Activated CD4-positive, alpha-beta T cell treated with anti-CD3 and anti-CD28 coated beads, Interleukin-2, amount 50 U/mL, for 4 hours (primary cell): Measurements from ENCODE around the gene FGD5.

Experiments used
- DNase-seq, 2 experiments: peaks; one replicate each; pipeline ENCODE4 v3.0.0-alpha.2; 2020

FGD5 gene

DNA sequence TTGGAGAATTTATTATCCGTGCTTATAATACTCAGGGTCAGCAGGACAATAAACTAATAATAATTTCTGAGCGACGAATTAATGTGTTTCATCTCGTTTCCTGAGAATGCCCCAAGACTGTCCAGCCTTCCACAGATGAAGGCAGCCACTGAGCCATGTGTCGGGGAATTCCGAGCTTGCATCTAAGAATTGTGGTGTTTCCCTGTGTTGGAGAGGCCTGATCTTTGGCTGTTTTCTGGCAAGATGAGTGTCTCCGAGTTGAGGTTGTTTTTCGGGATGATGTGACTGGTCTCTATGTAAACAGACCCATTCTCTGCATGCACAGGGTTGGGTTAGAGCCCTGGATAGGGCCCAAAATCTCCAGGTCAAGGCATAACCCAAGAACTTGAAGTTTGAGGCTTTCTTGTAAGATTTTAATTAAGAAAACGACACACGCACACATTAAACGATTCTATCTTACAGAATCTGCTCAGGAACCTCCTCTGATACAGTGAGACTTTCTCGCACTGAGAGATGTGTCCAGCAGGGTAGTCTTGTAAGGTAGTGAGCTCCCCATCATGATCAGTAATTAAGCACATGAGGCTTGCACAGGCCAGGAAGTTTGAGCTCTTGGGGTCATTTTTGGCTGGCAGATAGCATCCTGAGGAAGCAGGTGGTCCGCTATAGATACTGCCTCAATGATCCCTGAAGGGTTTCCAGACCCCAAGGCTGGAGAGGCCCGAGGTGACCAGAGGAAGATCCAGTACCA lies 14.4 kb downstream of the FGD5 start:
- DNase-seq = no peak

DNA sequence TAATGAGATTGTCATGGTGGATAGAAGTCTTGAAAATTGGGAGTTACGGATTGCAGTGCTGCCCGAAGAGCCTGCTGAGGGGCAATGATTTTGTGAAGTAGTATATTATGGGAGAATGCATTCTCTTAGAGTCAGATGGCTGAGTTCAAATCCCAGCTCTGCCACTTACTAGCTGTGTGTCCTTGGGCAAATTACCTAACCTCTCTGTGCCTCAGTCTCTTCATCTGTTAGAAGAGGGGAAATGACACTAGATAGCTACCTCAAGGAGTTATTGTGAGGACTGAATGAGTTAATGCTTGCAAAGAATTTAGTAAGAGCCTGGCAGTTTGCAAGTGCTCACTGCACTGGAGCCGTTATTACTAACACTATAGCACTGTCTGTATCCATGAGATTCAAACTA lies 15.4 kb downstream of the FGD5 start:
- no peak for DNase-seq

DNA sequence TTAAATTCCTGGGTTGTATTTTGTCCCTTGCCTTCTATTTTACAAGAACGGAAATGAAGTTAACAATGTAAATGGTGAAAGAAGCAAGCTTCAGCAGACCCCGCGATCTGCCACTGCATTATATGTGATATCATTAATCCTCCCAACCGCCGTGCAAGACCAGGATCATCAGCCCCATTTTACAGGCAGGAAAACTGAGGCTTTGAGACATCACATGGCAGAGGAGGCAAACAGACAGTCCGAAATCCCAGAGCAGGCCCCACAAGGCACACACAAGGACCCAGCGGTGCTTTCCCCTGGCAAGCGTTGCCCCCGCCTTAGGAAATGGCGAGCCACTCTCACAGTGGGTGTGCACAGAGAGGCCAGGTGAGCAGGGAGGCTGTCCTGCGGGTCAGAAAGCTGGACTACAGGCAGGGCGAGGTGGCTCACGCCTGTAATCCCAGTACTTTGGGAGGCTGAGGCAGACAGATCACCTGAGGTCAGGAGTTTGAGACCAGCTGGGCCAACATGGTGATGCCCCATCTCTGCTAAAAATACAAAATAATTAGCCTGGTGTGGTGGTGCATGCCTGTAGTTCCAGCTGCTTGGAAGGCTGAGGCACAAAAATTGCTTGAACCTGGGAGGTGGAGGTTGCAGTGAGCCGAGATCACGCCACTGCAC lies 16.2 kb downstream of the FGD5 start:
- DNase-seq = no peak

DNA sequence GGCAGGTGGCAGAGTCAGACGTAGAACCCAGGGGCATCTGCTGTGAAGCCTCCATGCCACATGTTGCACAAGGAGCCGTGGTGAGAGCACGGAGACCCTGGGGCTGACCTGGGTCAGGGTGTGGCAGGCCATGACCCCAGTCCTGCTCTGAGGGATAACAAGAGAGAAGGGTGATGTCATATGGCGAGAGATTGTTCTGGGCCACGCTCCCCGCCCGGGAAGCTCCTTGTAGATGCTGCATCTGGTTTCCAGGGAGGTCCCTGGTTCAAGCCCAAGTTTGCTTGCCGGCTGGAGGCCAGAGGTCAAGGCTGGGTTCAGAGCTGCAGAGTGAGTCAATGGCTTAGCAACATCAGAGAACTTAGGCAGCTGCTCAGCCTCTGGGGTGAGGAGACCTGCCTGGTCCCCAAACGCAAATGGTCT lies 17.3 kb downstream of the FGD5 start:
- no peak for DNase-seq

DNA sequence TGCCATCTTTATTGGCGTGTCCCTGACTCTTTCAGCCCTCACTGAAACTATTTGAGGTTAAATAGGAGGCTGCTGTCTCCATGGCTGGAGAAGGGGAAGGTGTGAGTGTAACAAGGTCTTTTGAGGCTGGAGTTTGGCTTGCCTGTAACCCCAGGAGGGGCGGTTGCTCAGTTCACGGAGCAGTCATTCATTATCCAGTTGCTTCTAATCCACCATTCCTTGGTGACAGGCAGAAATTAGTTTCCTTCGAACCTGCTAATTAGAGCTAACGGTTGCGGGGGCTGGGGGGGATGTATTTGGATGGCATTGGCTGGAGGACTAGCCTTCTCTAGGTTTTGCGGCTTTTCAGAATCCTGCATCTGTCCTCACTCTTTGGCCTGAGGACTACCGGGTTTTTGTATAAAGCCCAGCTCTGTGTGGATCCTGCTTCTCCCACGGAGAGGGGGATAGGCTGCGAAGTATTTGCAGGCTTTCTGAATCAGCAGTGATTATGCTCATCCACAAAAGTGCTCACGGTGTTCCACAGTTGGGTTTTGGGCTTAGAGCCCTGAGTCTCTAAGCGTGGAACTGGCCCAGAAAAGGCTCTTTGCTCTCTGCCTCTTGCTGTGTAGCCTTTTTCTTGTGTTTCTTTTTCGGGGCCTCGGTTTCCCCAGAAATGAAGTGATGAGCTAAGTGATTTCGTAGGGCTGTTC lies 18.6 kb downstream of the FGD5 start:
- DNase-seq = no peak

DNA sequence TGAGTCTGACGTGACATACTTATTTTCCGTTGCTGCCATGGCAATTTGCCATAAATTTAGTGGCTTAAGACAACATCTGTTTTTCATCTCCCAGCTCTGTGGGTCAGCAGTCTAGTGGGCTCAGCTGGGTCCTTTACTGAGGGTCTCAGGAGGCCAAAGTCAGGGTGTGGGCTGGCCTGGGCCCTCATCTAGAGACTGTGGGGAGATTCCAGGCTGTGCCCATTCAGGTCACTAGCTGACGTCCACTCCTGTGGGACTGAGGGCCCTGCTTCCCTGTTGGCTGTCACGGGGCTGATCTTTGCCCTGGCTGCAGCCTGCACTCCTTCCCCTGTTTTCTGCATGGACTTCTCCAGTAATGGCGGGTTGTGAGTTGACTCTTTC lies 19.1 kb downstream of the FGD5 start:
- no peak for DNase-seq

DNA sequence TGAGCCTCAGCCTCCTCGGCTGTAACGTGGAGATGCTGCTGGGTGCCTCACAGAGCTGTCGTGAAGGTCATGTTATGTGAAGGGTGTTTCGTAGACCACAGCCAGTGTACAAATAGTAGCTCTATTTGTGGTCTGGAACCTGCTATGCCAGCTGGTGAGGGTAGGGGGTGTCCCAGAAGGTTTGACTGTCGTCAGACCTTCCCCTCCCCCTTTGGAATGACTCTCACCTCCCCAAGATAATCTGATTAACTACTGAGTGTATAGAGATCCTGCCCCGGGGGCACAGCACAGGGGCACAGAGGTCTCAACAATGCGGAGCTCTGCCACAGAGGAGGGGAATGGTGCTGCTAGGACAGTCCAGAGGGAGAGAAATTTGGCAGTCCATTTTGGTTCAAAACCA lies 20.5 kb downstream of the FGD5 start:
- no peak for DNase-seq

DNA sequence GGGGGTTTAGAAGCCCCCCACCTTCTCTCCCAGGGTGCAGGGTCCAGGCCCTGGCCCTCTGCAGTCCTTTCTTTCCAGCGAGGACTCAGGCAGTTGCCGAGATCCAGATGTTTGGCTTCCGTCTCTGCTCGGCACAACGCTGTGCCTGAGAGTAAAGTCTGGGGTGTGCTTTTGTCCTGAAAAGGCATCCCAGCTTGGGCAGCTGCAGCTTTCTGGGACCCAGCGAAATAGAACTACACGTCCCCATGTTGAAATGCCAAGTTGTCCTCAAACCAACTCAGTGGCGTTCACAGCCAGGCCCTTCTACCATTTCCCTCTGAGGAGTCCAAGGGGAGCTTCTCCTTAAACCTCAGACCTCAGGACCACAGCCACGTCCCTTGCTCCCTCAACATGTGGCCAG lies 23.1 kb downstream of the FGD5 start:
- no peak for DNase-seq

DNA sequence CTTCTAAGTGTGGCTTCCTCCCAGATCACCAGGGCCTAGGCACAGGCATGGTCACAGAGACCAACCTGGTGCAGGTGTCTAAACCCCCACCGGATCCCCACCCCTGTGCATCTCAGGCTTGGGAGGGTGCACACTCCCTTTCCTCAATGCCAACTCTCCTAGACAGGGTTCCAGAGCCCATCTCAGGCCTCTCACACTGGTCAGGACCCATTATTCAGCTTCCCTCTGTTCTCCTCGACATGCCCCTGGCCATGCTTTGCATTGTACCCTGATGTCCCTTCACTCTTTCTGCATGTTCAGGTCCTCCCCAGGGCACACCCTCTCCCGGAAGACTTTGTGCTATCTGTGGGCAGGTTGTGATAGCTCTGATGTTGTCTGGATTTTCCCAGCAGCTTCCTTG lies 23.5 kb downstream of the FGD5 start:
- no peak for DNase-seq

DNA sequence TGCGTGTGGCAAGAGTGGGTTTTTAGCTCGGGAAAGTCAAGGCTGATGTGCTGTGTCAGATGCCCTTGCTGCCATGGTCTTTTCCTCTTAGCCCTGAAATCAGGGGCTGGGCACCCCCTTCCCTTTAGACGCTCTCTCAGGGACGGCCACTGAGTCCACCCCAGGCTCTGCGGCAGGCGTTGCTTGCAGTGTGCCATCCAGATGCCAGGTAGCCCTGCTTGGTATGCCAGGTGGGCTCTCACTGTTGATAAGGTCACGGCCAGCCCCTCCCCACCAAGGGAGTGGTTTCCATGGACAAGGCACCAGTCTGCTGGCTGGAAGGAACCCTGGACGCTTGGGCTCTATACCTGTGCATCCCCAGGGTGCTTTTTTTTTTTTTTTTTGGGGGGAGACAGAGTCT lies 24.6 kb downstream of the FGD5 start:
- no peak for DNase-seq

DNA sequence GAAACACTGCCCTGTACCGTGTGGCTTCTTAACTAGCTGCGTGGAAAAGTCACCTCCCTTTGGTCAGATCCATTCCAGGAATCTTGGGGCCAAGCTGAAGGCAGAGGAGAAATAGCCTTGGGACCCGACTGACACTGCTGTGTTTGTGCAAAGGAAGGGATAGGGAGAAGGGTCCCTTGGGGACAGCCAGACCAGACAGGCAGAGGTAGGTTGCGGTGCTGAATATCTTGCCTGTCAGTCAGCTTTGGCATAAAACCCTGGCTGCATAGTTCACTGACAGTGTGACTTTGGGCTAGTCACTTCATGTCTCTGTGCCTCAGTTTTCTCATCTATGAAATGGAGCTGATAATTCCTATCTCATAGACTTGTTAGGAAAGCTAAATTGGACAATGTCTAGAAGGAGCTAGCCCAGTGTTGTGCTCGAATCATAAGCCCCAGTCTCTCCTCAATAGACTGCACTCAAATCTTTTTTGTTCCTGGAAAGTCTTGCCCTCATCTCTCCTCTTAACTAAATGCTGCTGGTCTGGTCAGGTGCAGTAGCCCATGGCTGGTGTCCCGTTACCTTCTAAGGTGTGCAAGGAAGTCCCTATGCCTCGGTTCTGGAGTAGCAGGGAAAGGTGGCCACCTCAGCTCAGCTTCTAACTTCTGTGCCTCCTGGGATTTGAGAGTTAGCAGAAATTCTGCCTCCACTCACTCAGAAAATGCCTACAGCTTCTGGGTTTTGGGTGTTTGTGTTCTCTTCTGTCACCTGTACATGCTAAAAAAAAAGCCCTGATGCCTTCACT lies 25.8 kb downstream of the FGD5 start:
- no peak for DNase-seq

DNA sequence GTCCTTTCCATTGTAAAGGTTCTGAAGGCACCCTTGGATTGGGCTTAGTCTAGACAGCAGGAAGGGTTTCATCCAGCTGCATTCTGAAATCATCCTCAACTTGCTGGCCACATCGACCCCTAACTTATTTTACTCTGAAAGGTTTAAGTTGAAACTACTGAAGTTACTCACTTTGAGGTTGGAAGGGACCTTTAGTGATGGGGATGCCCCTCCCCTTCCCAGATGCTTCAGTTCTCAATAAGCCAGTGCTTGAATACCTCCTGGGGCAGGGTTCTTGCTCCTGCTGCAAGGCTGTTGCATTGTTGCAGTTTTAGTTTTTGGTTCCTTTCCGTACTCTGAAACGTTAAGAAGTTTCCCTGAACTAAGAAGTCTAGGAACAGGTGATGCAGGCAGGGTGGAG lies 26.4 kb downstream of the FGD5 start:
- no peak for DNase-seq

DNA sequence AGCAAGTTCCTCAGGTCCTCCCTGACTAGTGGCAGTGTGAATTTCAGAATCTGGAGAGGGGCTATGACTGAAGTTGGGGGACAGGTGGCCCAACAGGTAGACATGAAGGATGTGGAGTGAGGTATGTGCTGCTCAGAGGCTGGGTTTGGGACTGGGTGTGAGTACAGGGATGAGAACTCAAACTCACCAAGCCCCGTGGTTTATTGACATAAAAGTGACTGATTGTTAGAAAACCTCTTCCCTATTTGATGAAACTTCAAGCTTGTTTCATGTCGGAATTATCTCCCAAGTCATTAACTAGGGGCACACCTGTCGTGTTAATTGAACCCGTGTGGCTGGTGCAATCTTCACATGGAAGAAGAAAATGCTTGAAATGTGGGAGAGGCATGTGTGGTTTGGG lies 27.1 kb downstream of the FGD5 start:
- DNase-seq = no peak

DNA sequence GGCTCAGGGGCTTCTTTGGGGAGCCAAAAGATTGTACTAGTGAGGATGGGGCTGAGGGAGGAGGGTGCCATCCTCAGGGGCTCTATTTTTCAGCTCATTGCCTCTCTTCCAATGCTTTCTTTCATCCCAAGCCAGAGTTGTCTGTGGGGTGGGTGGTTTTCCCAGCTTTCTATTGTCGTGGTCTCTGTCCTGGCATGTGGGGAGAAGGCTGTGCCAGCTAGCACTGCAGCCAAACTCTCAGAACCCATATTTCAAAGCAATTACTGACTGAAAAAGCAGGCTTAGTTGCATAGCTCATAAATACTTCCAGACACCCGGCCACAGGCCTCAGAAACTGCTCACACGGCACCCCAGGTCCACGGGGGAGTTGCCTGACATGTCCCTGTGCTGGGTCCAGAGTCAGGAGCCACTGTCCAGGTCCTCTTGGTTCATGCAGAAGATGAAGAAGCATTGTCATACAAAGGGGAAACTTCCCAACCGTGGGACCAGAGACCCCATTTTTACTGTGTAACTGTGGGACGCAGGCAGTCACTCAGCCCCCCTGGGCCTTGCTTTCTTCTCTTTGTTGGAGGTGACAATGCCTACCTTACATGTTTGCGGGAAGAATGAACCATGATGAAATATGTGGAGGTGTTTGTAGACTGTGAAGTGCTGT lies 27.6 kb downstream of the FGD5 start:
- no peak for DNase-seq

DNA sequence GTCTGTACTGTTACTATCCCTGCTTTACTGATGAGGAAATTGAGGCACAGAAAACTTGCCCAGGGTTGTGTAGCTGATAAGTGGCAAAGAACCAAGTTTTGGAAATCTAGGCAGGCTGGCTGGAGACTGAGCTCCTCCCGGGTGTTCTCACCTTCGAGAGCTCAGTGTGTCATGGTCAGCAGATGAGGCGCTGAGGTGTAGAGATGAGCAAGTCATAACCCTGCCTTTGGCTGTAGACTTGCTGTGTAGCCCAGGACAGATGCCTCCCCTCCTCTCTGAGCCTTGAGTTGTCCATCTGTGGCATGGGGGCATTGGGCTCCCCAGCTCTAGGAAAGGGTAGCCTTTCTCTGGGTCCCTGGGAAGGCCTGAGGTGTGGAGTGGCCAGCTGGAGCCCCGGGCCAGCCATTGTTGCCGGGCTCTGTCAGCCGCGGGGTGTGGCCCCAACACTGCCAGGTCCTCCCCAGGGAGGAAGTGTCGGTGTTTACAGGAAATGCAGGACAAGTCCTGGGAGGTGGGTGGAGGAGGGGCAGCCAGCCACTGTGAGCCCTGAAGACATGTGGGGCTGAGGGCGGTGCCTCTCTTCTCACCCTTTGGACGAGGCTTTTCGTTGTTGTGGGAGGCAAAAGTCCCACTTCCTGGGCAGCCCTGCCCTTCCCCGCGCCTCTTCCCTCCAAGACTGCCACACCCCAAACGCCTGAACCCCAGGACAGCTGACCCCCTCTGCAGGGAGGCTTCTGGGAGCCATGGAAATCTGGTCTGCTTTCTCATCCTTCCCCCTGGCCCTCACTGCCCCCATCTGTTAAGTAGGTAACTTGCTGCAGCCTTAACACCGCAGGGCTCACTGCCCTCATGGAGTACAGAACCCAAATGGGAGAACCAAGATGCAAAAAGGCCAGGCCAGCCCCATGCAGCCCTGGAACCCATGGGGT lies 29.1 kb downstream of the FGD5 start:
- no peak for DNase-seq

DNA sequence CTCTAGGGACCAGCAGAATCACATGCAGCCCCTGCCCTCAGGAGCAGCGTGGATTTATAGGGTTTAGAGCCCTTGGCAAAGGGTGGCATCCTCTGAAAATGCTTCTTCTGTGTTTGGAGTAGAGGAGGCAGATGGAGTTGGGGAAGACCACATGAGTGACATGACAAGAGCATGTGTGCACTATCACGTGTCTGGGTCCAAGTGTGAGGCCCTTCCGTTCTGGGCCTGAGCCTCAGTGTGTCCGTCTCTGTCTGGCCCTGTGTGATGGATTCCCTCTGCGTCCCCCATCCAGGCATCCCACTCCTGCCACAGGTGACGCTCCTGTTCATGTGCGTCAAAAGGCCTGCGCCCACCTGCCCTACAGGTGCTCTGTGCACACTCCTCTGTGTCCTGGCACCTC lies 30.1 kb downstream of the FGD5 start:
- DNase-seq = no peak

DNA sequence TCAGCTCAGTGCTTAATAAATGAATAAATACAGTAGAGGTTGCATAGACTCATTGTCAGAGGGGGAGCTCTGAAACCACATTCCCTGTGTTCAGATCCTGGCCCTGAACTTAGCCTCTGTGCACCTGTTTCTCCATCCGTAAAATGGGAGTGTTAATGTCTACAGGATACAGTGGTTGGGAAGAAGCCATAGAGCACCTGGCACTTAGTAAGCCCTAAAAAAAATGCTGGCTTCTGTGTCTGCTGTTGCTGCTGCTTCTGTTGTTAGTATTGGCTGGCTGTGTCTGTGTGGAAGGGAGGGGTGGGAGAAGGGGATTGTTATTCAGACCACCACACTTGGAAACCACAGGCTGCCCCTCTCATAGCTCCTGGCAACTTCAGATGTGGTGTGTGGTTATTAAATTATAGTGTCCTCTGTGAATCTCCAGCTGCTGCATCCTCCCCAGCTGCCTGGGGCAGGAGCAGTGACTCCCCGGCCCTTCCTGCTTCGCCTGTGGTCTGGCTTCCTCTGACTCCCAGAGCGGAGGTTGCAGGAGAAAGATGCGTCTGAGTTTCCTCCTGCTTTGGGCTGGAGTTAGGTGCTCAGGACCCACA lies 31.0 kb downstream of the FGD5 start:
- DNase-seq = no peak

DNA sequence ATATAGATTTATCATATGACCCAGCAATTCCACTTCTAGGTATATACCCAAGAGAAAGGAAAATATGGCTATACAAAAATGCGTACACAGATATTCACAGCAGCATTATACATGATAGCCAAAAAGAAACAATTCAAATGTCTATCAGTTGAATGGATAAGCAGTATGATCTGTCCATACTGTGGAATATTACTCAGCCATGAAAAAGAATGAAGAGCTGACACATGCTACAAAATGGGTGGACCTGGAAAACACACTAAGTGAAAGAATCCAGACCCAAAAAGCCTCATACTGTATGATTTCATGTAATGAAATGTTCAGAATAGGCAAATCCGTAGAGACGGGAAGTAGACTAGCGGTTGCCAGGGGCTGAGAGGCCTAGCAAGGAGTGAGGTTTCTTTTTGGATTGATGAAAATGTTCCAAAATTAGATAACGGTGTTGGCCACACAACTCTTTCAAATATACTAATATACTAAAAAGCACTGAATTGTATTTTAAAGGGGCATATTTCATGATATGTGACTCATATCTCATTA lies 33.4 kb downstream of the FGD5 start:
- no peak for DNase-seq

DNA sequence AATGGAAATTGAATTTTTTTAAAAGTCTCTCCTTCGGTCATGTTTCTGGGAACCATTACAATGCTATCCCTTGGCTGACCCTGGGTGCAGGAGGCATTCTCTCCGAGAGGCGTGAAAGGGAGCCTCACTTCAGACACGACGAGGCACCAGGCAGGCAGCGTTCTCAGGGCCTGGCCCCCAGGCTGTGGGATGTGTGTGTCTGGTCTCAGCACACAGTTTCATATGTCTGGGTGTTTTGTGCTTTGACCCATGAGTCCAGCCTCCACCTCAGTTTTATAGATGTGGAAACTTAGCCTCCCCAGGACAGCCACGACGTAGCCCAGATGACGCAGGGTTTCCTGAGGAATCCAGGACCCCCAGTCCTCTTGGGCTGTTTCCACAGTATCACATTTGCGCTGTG lies 34.0 kb downstream of the FGD5 start:
- DNase-seq = no peak

DNA sequence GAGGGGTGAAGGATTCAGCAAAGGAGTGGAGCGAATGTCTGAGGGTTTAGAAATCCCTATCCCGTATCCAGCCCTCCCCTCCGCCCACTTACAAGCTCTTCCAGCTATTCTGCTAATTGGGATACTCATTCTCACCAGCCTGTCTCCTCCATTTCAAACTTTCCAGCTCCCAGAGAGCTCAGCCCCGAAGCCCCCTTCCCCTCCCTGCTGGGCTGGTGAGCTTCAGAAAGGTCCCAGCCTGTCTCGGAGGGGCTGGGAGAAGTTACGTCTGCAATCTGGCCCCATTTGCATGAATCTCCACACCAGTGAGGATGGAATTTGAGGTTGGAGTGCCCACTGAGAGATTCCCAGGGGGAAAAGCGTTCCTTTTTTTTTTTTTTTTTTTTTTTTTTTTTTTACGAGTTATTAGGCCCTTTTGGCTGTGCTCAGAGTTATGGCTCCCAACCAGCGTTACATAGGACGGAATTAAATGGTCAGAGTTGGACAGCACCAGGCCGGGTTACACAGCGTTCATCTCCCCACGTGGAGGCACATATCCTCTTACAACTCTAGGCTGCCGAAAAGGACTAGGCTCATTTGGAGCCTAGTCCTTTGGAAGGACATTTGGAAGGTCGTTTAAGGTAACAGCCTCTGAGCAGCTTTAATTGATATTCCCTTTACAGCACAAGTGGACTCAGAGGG lies 34.6 kb downstream of the FGD5 start:
- no peak for DNase-seq

DNA sequence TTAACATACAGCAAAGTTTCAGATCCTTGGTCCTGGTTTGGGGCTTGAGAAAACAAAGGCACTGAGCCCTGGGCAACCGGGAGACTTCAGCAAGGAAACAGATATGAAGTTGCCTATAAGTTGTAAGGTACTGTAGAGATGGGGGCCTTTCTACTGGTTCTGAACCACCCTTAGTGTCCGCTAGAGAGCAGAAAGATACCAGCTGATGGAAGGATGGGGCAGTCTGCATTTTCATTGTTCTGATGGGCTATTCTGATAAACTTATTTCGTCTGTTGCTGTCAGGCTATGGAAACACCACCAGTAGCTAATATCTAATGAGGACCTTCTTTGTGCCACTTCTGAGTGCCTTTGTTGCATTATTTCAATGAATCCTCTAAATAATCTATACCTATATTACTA lies 38.7 kb downstream of the FGD5 start:
- DNase-seq = no peak
